ENCODE data around the gene NDUFC2. TPM values are rescaled to one million over a fixed set of nuclear protein-coding genes. Genes with fewer than 3 reads are reported as not detected.
"Not testable (repeated sequence)": the region's sequence is repeated elsewhere in the genome, so short reads cannot be mapped to it uniquely, and the experiment has no call there.

The NDUFC2 gene
- 54.9 and 71.4 TPM in 2 replicates for total RNA-seq

GRCh38 chr11:78079232-78080083 lies at the start of gene NDUFC2:
Gene NDUFC2, minus strand, starts transcription at chr11:78079862. Its CDS starts 118 bp downstream, at chr11:78079744.
- DNase-seq (ENCODE audit: low read depth in 2 of 2), result peak; percentile 90 to 92

- no peak for DNase-seq (ENCODE audit: low read depth in 2 of 2)
Observed at GRCh38 chr11:78127403-78127802, 47.7 kb upstream of the NDUFC2 start.

GRCh38 chr11:78112582-78113275 lies 33.1 kb upstream of the NDUFC2 start:
- DNase-seq (ENCODE audit: low read depth in 2 of 2), result no peak

GRCh38 chr11:78111298-78111697 lies 31.6 kb upstream of the NDUFC2 start:
- DNase-seq (ENCODE audit: low read depth in 2 of 2), result no peak

GRCh38 chr11:78110830-78111229 lies 31.2 kb upstream of the NDUFC2 start:
- DNase-seq (ENCODE audit: low read depth in 2 of 2), result no peak

GRCh38 chr11:78110351-78110750 lies 30.7 kb upstream of the NDUFC2 start:
- peak in 1 of 2 donors; percentile 53 for DNase-seq (ENCODE audit: low read depth in 2 of 2)

GRCh38 chr11:78109081-78110015 lies 29.7 kb upstream of the NDUFC2 start:
- DNase-seq (ENCODE audit: low read depth in 2 of 2), result peak in 1 of 2 donors; percentile 1

GRCh38 chr11:78100676-78101472 lies 21.2 kb upstream of the NDUFC2 start:
- DNase-seq (ENCODE audit: low read depth in 2 of 2), result no peak

- DNase-seq (ENCODE audit: low read depth in 2 of 2), result no peak
Observed at GRCh38 chr11:78100261-78100660, 20.6 kb upstream of the NDUFC2 start.

GRCh38 chr11:78099666-78100065 lies 20.0 kb upstream of the NDUFC2 start:
- no peak for DNase-seq (ENCODE audit: low read depth in 2 of 2)

GRCh38 chr11:78097666-78098385 lies 18.2 kb upstream of the NDUFC2 start:
- no peak for DNase-seq (ENCODE audit: low read depth in 2 of 2)

- DNase-seq (ENCODE audit: low read depth in 2 of 2), result no peak
Observed at GRCh38 chr11:78094250-78094649, 14.6 kb upstream of the NDUFC2 start.

- DNase-seq (ENCODE audit: low read depth in 2 of 2), result not testable (repeated sequence)
Observed at GRCh38 chr11:78086521-78087074, 6.9 kb upstream of the NDUFC2 start.

- DNase-seq (ENCODE audit: low read depth in 2 of 2), result peak in 1 of 2 donors; percentile 27
Observed at GRCh38 chr11:78085972-78086371, 6.3 kb upstream of the NDUFC2 start.

- not testable (repeated sequence) for DNase-seq (ENCODE audit: low read depth in 2 of 2)
Observed at GRCh38 chr11:78084506-78084905, 4.8 kb upstream of the NDUFC2 start.

- no peak for DNase-seq (ENCODE audit: low read depth in 2 of 2)
Observed at GRCh38 chr11:78083021-78083420, 3.4 kb upstream of the NDUFC2 start.

GRCh38 chr11:78082146-78082545 lies 2.5 kb upstream of the NDUFC2 start:
- DNase-seq (ENCODE audit: low read depth in 2 of 2), result no peak

GRCh38 chr11:78081583-78081982 lies 1.9 kb upstream of the NDUFC2 start:
- DNase-seq (ENCODE audit: low read depth in 2 of 2), result no peak

GRCh38 chr11:78080818-78081495 lies 1.3 kb upstream of the NDUFC2 start:
- peak in 1 of 2 donors; percentile 31 for DNase-seq (ENCODE audit: low read depth in 2 of 2)

Data from lung microvascular endothelial cell (primary cell).